Esophagus squamous epithelium (tissue), 4 donors: ENCODE data around the gene CNOT8.

ENCODE experiments used
- POLR2A ChIP-seq, 4 donors: fragments of 450-650 bp; IDR thresholded peaks; one replicate each; pipeline ENCODE4 v1.6.1; 2017; ENCODE audit warnings: antibody characterized with exemption in 4 of 4, mild to moderate bottlenecking in 4 of 4, moderate library complexity in 3 of 4
- TF ChIP-seq, protein P1 (sequence below), 6 experiments: fragments of 450-650 bp in 4 of 6; fragments of 200-600 bp in 2 of 6; sonication (generic) in 2 of 6; IDR thresholded peaks; one replicate each; pipeline ENCODE4 v1.5.1; 2016 to 2019; ENCODE audit warnings: antibody characterized with exemption in 6 of 6, mild to moderate bottlenecking in 4 of 6, moderate library complexity in 4 of 6

- TF ChIP-seq, protein P1, sequence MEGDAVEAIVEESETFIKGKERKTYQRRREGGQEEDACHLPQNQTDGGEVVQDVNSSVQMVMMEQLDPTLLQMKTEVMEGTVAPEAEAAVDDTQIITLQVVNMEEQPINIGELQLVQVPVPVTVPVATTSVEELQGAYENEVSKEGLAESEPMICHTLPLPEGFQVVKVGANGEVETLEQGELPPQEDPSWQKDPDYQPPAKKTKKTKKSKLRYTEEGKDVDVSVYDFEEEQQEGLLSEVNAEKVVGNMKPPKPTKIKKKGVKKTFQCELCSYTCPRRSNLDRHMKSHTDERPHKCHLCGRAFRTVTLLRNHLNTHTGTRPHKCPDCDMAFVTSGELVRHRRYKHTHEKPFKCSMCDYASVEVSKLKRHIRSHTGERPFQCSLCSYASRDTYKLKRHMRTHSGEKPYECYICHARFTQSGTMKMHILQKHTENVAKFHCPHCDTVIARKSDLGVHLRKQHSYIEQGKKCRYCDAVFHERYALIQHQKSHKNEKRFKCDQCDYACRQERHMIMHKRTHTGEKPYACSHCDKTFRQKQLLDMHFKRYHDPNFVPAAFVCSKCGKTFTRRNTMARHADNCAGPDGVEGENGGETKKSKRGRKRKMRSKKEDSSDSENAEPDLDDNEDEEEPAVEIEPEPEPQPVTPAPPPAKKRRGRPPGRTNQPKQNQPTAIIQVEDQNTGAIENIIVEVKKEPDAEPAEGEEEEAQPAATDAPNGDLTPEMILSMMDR (IDR thresholded peaks at IDR 0.05), result no peak
- TF ChIP-seq POLR2A (IDR thresholded peaks at IDR 0.05), result no peak
Observed at GRCh38 chr5:154901276-154901675, 42.8 kb downstream of the CNOT8 start.
